ENCODE results near the gene MICAL2.

DNA sequence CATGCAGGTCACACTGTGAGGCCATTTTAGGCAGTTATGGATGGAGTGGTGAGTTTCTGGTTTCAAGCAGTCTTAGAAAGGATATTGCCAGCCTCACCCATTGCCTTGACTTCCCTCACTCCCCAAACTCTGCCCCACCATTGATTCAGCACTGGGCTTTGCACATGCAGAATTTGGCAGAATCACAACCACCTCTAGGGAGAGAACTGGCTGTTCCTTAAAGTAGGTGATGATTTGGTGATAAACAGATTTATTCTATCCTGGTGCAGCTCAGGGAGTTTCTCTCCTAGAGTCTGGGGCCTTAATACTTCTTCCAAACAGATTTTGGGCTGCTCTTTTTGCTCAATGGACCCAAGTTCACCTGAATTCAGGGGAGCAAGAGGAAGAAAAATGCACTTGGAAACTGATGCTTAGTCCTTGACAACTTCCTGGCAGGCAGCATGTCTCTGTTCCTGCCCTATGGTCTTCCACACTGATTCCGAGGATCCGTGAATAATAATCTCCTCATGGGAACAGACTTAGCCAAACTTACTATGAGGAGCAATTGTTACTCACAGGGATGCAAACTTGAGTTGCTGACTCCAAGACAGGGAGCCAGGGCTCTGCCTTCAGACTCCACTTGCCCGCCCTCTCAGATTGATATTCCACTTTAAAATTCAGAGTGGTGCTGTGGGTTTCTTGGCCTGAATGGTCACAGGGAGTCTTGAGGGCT, 137.3 kb downstream of the MICAL2 start:
- TF ChIP-seq ZNF292 (tag by site-specific recombination; IDR thresholded peaks at IDR 0.05; ENCODE audit: borderline replicate concordance, low read depth) (no peak), CTCF (tag by site-specific recombination; IDR thresholded peaks at IDR 0.05) (no peak)

Data from HEK293 (cell line).